ENCODE data around the gene ITGAL.

GRCh38 chr16:30429418-30429677 is 43.2 kb upstream of the ITGAL start:
- TF ChIP-seq, protein P1, sequence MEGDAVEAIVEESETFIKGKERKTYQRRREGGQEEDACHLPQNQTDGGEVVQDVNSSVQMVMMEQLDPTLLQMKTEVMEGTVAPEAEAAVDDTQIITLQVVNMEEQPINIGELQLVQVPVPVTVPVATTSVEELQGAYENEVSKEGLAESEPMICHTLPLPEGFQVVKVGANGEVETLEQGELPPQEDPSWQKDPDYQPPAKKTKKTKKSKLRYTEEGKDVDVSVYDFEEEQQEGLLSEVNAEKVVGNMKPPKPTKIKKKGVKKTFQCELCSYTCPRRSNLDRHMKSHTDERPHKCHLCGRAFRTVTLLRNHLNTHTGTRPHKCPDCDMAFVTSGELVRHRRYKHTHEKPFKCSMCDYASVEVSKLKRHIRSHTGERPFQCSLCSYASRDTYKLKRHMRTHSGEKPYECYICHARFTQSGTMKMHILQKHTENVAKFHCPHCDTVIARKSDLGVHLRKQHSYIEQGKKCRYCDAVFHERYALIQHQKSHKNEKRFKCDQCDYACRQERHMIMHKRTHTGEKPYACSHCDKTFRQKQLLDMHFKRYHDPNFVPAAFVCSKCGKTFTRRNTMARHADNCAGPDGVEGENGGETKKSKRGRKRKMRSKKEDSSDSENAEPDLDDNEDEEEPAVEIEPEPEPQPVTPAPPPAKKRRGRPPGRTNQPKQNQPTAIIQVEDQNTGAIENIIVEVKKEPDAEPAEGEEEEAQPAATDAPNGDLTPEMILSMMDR (IDR thresholded peaks at IDR 0.05; ENCODE audit: low read length), result no peak
- TF ChIP-seq EZH2 (optimal IDR thresholded peaks at IDR 0.05; ENCODE audit: low read depth, low read length), result no peak
- no peak for TF ChIP-seq EZH2phosphoT487 (IDR thresholded peaks at IDR 0.05; ENCODE audit: low read length)

Data from MM.1S (cell line).